ES-I3 (cell line): Measurements from ENCODE around the gene HAUS3.

Experiments
- H3K36me3 ChIP-seq: 2 replicates; pipeline ENCODE4 v1.6.1; 2013; ENCODE audit warnings: mild to moderate bottlenecking, low read length, control low read depth, moderate library complexity; ENCODE audit not compliant: insufficient read depth
- H3K4me1 ChIP-seq: 2 replicates; pipeline ENCODE4 v1.6.1; 2013; ENCODE audit warnings: mild to moderate bottlenecking, control low read depth, low read length; ENCODE audit not compliant: insufficient read depth
- H3K9ac ChIP-seq: 2 replicates; pipeline ENCODE4 v1.6.1; 2013; ENCODE audit warnings: low read depth, mild to moderate bottlenecking, low read length, moderate library complexity
- H3K9me3 ChIP-seq: 2 replicates; pipeline ENCODE4 v1.6.1; 2013; ENCODE audit warnings: mild to moderate bottlenecking, low read length, moderate library complexity; ENCODE audit not compliant: control insufficient read depth, insufficient read depth

HAUS3 gene

GRCh38 chr4:2241410-2242353 is at the start of gene HAUS3, which contains the start of gene POLN:
TSS of gene HAUS3 (minus strand) at chr4:2242121. CDS start at chr4:2240946, 1,175 bp downstream.
TSS of gene POLN (minus strand) at chr4:2242121. CDS start at chr4:2229231, 12,890 bp downstream.
- H3K36me3 ChIP-seq: no peaks in the 10 kb centered on the region; the same call in 1 of the 2 replicates
- H3K9ac ChIP-seq: peak within 1 kb of the TSS; percentile 92
- H3K4me1 ChIP-seq: peaks cover 8% of the 10 kb centered on the region; the same call in 1 of the 2 replicates
- H3K9me3 ChIP-seq: peaks cover 12% of the 10 kb centered on the region

- H3K4me1 ChIP-seq: no peaks in the 10 kb centered on the region
Observed at GRCh38 chr4:2290974-2291704, 49.2 kb upstream of the HAUS3 start.

GRCh38 chr4:2290488-2290887 is 48.6 kb upstream of the HAUS3 start:
- Histone ChIP-seq H3K9ac (no peak overlapping the region), H3K4me1 (no peaks in the 10 kb centered on the region), H3K36me3 (no peaks in the 10 kb centered on the region), H3K9me3 (no peaks in the 10 kb centered on the region)

More at GRCh38 chr4:2290974-2291704, 49.2 kb upstream of the HAUS3 start:
- H3K9me3 ChIP-seq: no peaks in the 10 kb centered on the region
- no peaks in the 10 kb centered on the region for H3K36me3 ChIP-seq
- H3K9ac ChIP-seq: no peak overlapping the region

- no peaks in the 10 kb centered on the region for H3K4me1 ChIP-seq
- H3K9me3 ChIP-seq: no peaks in the 10 kb centered on the region
- H3K9ac ChIP-seq: no peak overlapping the region
- no peaks in the 10 kb centered on the region for H3K36me3 ChIP-seq
Observed at GRCh38 chr4:2289955-2290333, 48.0 kb upstream of the HAUS3 start.

GRCh38 chr4:2289311-2289954 is 47.5 kb upstream of the HAUS3 start:
- no peaks in the 10 kb centered on the region for H3K9me3 ChIP-seq
- no peaks in the 10 kb centered on the region for H3K4me1 ChIP-seq
- no peak overlapping the region for H3K9ac ChIP-seq
- no peaks in the 10 kb centered on the region for H3K36me3 ChIP-seq

- Histone ChIP-seq H3K36me3 (no peaks in the 10 kb centered on the region), H3K9ac (no peak overlapping the region), H3K9me3 (no peaks in the 10 kb centered on the region), H3K4me1 (no peaks in the 10 kb centered on the region)
Observed at GRCh38 chr4:2288051-2288541, 46.2 kb upstream of the HAUS3 start.

GRCh38 chr4:2287594-2287915 is 45.6 kb upstream of the HAUS3 start:
- no peaks in the 10 kb centered on the region for H3K4me1 ChIP-seq

GRCh38 chr4:2286904-2287593 is 45.1 kb upstream of the HAUS3 start:
- no peaks in the 10 kb centered on the region for H3K4me1 ChIP-seq
- no peaks in the 10 kb centered on the region for H3K36me3 ChIP-seq
- no peaks in the 10 kb centered on the region for H3K9me3 ChIP-seq
- no peak overlapping the region for H3K9ac ChIP-seq

More at GRCh38 chr4:2287594-2287915, 45.6 kb upstream of the HAUS3 start:
- Histone ChIP-seq H3K36me3 (no peaks in the 10 kb centered on the region), H3K9ac (no peak overlapping the region), H3K9me3 (no peaks in the 10 kb centered on the region)

GRCh38 chr4:2285613-2286381 is 43.9 kb upstream of the HAUS3 start:
- Histone ChIP-seq H3K36me3 (no peaks in the 10 kb centered on the region), H3K9ac (no peak overlapping the region), H3K4me1 (no peaks in the 10 kb centered on the region), H3K9me3 (no peaks in the 10 kb centered on the region)

GRCh38 chr4:2284934-2285612 is 43.2 kb upstream of the HAUS3 start:
- Histone ChIP-seq H3K9ac (no peak overlapping the region), H3K4me1 (no peaks in the 10 kb centered on the region), H3K36me3 (no peaks in the 10 kb centered on the region), H3K9me3 (no peaks in the 10 kb centered on the region)

- H3K4me1 ChIP-seq: no peaks in the 10 kb centered on the region
- H3K9ac ChIP-seq: no peak overlapping the region
- H3K36me3 ChIP-seq: no peaks in the 10 kb centered on the region
- no peaks in the 10 kb centered on the region for H3K9me3 ChIP-seq
Observed at GRCh38 chr4:2284161-2284933, 42.4 kb upstream of the HAUS3 start.

- no peaks in the 10 kb centered on the region for H3K36me3 ChIP-seq
- no peaks in the 10 kb centered on the region for H3K4me1 ChIP-seq
- H3K9ac ChIP-seq: no peak overlapping the region
- no peaks in the 10 kb centered on the region for H3K9me3 ChIP-seq
Observed at GRCh38 chr4:2283199-2283711, 41.3 kb upstream of the HAUS3 start.
